T follicular helper cell (primary cell): ENCODE results near the gene OR2AJ1.

Experiments
- DNase-seq: peaks from one replicate; pipeline ENCODE4 v3.0.0-alpha.2; 2020; ENCODE audit warnings: low read depth
- total RNA-seq, 2 experiments: gene quantifications; one replicate each; lab custom pipeline; 2026; lab: John Stamatoyannopoulos, UW

Gene OR2AJ1
- 0 reads per million in 2 experiments for total RNA-seq

GRCh38 chr1:247924868-247925267 lies at the start of gene OR2AJ1:
TSS of gene OR2AJ1 (plus strand) at chr1:247924889. CDS start at chr1:247933769, 8,880 bp downstream.
- DNase-seq: no peak

- no peak for DNase-seq
Measured at GRCh38 chr1:247883346-247883745, 41.3 kb upstream of the OR2AJ1 start.

- no peak for DNase-seq
Measured at GRCh38 chr1:247884797-247885413, 39.8 kb upstream of the OR2AJ1 start.

- DNase-seq: no peak
Measured at GRCh38 chr1:247895163-247895637, 29.5 kb upstream of the OR2AJ1 start, which contains the start of gene OR2W3. TSS of gene OR2W3 (plus strand) at chr1:247895587. CDS start at chr1:247895587, 0 bp downstream.

- DNase-seq: no peak
Measured at GRCh38 chr1:247895976-247896375, 28.7 kb upstream of the OR2AJ1 start.

- no peak for DNase-seq
Measured at GRCh38 chr1:247904122-247904521, 20.6 kb upstream of the OR2AJ1 start.

GRCh38 chr1:247905181-247905580 lies 19.5 kb upstream of the OR2AJ1 start:
- no peak for DNase-seq

GRCh38 chr1:247905910-247906503 lies 18.7 kb upstream of the OR2AJ1 start:
- DNase-seq: no peak

- no peak for DNase-seq
Measured at GRCh38 chr1:247906504-247907047, 18.1 kb upstream of the OR2AJ1 start.

- DNase-seq: no peak
Measured at GRCh38 chr1:247908766-247909165, 15.9 kb upstream of the OR2AJ1 start.

GRCh38 chr1:247913786-247914185 lies 10.9 kb upstream of the OR2AJ1 start:
- DNase-seq: no peak

- DNase-seq: no peak
Measured at GRCh38 chr1:247914941-247915662, 9.6 kb upstream of the OR2AJ1 start.

- DNase-seq: no peak
Measured at GRCh38 chr1:247919952-247920351, 4.7 kb upstream of the OR2AJ1 start, which contains the start of gene OR2T8. TSS of gene OR2T8 (plus strand) at chr1:247920252. CDS start at chr1:247921018, 766 bp downstream.

GRCh38 chr1:247923941-247924340 lies 748 bp upstream of the OR2AJ1 start:
- DNase-seq: no peak

GRCh38 chr1:247933989-247934388 lies 9.3 kb downstream of the OR2AJ1 start:
- no peak for DNase-seq

GRCh38 chr1:247935781-247936180 lies 11.1 kb downstream of the OR2AJ1 start:
- no peak for DNase-seq

GRCh38 chr1:247936415-247936814 lies 11.7 kb downstream of the OR2AJ1 start:
- no peak for DNase-seq

- DNase-seq: peak; percentile 67
Measured at GRCh38 chr1:247936965-247937734, 12.5 kb downstream of the OR2AJ1 start.

- no peak for DNase-seq
Measured at GRCh38 chr1:247942624-247943023, 17.9 kb downstream of the OR2AJ1 start.

GRCh38 chr1:247948558-247948957 lies 23.9 kb downstream of the OR2AJ1 start, which contains the start of gene OR2L8:
TSS of gene OR2L8 (plus strand) at chr1:247948858. CDS start at chr1:247948858, 0 bp downstream.
- DNase-seq: no peak

GRCh38 chr1:247953408-247953807 lies 28.7 kb downstream of the OR2AJ1 start:
- no peak for DNase-seq

- DNase-seq: no peak
Measured at GRCh38 chr1:247961791-247962190, 37.1 kb downstream of the OR2AJ1 start.
